HepG2 (cell line): ENCODE results near the gene ENG. TPM values are rescaled to one million over a fixed set of nuclear protein-coding genes. Genes with fewer than 3 reads are reported as not detected.

Source experiments
- ATF7 ChIP-seq, 2 experiments: fragments of 450-650 bp in 1 of 2; sonication (generic) in 1 of 2; formaldehyde crosslinking in 1 of 2; IDR thresholded peaks; 2 replicates each; pipeline versions ENCODE4 v1.4.0 to v1.6.1; 2016 to 2020; ENCODE audit warnings: antibody characterized with exemption in 1 of 2, mild to moderate bottlenecking in 1 of 2, missing genetic modification reagents in 1 of 2
- DDIT3 ChIP-seq: sonication (generic); formaldehyde crosslinking; IDR thresholded peaks from 2 replicates; pipeline ENCODE4 v1.4.0; 2020; ENCODE audit warnings: mild to moderate bottlenecking, missing genetic modification reagents
- ELK4 ChIP-seq: sonication (generic); formaldehyde crosslinking; IDR thresholded peaks from 2 replicates; pipeline ENCODE4 v1.9.0; 2021; ENCODE audit warnings: missing genetic modification reagents, borderline replicate concordance
- KDM6A ChIP-seq: IDR thresholded peaks from 2 replicates; pipeline ENCODE4 v1.6.1; 2016; ENCODE audit warnings: low read depth
- NCOA2 ChIP-seq: sonication (generic); formaldehyde crosslinking; IDR thresholded peaks from 2 replicates; pipeline ENCODE4 v1.8.0; 2022; ENCODE audit warnings: inconsistent platforms
- NCOA5 ChIP-seq: sonication (generic); formaldehyde crosslinking; IDR thresholded peaks from 2 replicates; pipeline ENCODE4 v1.4.0; 2020; ENCODE audit warnings: missing genetic modification reagents
- SOX5 ChIP-seq: IDR thresholded peaks from 2 replicates; pipeline ENCODE4 v1.6.1; 2016; ENCODE audit warnings: borderline replicate concordance
- TSC22D2 ChIP-seq: sonication (generic); formaldehyde crosslinking; IDR thresholded peaks from 2 replicates; pipeline ENCODE4 v1.5.1; 2020; ENCODE audit warnings: missing genetic modification reagents, mild to moderate bottlenecking, borderline replicate concordance
- ZNF180 ChIP-seq: sonication (generic); formaldehyde crosslinking; IDR thresholded peaks from 2 replicates; pipeline ENCODE4 v1.4.0; 2020; ENCODE audit warnings: low read depth, missing genetic modification reagents, borderline replicate concordance
- ZNF546 ChIP-seq: sonication (generic); formaldehyde crosslinking; conservative IDR thresholded peaks from 2 replicates; pipeline ENCODE4 v1.8.1; 2023; ENCODE audit warnings: mild to moderate bottlenecking, missing genetic modification reagents
- ZNF839 ChIP-seq: sonication (generic); formaldehyde crosslinking; IDR thresholded peaks from 2 replicates; pipeline ENCODE4 v1.4.0; 2020; ENCODE audit warnings: missing genetic modification reagents, mild to moderate bottlenecking, borderline replicate concordance
- polyA plus RNA-seq, 8 experiments: library from polyadenylated mRNA; depleted of rRNA in 3 of 8; stranded (reverse) in 7 of 8; unstranded in 1 of 8; fragments of >200 nt; fragmentation: Illumina TruSeq in 4 of 8; extraction: Trizol in 4 of 8; gene quantifications; 2 replicates each; pipeline versions ENCODE4 v1.2.1 to v1.2.3, GENCODE V29; 2011 to 2016; ENCODE audit warnings: low read depth in 4 of 8, missing spikeins in 1 of 8, mixed read lengths in 1 of 8; ENCODE audit not compliant: insufficient read depth in 1 of 8
- total RNA-seq, 5 experiments: library from RNA; depleted of rRNA; stranded (reverse); fragments of >200 nt; fragmentation: Illumina TruSeq; extraction: Trizol; gene quantifications; 2 replicates each; pipeline ENCODE4 v1.2.3, GENCODE V29; 2016; ENCODE audit warnings: low read depth in 1 of 5
- TF ChIP-seq, protein P1 (sequence below): sonication (generic); formaldehyde crosslinking; IDR thresholded peaks from one replicate; pipeline ENCODE4 v1.5.1; 2020; ENCODE audit warnings: mild to moderate bottlenecking, missing genetic modification reagents; ENCODE audit errors: not compliant biosample characterization
- TF ChIP-seq, protein P2 (sequence below): sonication (generic); formaldehyde crosslinking; IDR thresholded peaks from 2 replicates; pipeline ENCODE4 v1.4.0; 2020; ENCODE audit warnings: missing genetic modification reagents
- TF ChIP-seq, protein P3 (sequence below): sonication (generic); formaldehyde crosslinking; IDR thresholded peaks from 2 replicates; pipeline ENCODE4 v1.5.0; 2020; ENCODE audit warnings: mild to moderate bottlenecking, missing genetic modification reagents, moderate library complexity

ENG gene
- total and polyA plus RNA-seq, 2 of the 13 experiments (the other 11 are each of a cell fraction or from before 2014, with no cell fraction given) = 0.02 to 1.1 TPM

- TF ChIP-seq TSC22D2 (CRISPR knock-in tag) = no peak; the same call in 1 of the 2 replicates
- TF ChIP-seq NCOA5 (CRISPR knock-in tag) = 0 out of 2 replicates have a peak, but pooled peaks have one; percentile 66
- TF ChIP-seq, protein P1, sequence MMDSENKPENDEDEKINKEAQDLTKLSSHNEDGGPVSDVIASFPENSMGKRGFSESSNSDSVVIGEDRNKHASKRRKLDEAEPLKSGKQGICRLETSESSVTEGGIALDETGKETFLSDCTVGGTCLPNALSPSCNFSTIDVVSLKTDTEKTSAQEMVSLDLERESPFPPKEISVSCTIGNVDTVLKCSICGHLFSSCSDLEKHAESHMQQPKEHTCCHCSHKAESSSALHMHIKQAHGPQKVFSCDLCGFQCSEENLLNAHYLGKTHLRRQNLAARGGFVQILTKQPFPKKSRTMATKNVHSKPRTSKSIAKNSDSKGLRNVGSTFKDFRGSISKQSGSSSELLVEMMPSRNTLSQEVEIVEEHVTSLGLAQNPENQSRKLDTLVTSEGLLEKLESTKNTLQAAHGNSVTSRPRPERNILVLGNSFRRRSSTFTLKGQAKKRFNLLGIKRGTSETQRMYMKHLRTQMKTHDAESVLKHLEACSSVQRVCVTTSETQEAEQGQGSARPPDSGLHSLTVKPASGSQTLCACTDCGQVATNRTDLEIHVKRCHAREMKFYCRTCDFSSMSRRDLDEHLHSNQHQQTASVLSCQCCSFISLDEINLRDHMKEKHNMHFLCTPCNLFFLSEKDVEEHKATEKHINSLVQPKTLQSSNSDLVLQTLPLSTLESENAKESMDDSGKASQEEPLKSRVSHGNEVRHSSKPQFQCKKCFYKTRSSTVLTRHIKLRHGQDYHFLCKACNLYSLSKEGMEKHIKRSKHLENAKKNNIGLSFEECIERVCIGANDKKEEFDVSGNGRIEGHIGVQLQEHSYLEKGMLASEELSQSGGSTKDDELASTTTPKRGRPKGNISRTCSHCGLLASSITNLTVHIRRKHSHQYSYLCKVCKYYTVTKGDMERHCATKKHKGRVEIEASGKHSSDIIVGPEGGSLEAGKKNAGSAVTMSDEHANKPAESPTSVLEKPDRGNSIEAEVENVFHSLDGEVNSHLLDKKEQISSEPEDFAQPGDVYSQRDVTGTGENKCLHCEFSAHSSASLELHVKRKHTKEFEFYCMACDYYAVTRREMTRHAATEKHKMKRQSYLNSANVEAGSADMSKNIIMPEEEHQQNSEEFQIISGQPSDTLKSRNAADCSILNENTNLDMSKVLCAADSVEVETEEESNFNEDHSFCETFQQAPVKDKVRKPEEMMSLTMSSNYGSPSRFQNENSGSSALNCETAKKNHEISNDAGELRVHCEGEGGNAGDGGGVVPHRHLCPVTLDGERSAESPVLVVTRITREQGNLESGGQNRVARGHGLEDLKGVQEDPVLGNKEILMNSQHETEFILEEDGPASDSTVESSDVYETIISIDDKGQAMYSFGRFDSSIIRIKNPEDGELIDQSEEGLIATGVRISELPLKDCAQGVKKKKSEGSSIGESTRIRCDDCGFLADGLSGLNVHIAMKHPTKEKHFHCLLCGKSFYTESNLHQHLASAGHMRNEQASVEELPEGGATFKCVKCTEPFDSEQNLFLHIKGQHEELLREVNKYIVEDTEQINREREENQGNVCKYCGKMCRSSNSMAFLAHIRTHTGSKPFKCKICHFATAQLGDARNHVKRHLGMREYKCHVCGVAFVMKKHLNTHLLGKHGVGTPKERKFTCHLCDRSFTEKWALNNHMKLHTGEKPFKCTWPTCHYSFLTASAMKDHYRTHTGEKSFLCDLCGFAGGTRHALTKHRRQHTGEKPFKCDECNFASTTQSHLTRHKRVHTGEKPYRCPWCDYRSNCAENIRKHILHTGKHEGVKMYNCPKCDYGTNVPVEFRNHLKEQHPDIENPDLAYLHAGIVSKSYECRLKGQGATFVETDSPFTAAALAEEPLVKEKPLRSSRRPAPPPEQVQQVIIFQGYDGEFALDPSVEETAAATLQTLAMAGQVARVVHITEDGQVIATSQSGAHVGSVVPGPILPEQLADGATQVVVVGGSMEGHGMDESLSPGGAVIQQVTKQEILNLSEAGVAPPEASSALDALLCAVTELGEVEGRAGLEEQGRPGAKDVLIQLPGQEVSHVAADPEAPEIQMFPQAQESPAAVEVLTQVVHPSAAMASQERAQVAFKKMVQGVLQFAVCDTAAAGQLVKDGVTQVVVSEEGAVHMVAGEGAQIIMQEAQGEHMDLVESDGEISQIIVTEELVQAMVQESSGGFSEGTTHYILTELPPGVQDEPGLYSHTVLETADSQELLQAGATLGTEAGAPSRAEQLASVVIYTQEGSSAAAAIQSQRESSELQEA (CRISPR knock-in tag) = peak; percentile 84
- no peak for TF ChIP-seq ELK4 (CRISPR knock-in tag)
- TF ChIP-seq, protein P2, sequence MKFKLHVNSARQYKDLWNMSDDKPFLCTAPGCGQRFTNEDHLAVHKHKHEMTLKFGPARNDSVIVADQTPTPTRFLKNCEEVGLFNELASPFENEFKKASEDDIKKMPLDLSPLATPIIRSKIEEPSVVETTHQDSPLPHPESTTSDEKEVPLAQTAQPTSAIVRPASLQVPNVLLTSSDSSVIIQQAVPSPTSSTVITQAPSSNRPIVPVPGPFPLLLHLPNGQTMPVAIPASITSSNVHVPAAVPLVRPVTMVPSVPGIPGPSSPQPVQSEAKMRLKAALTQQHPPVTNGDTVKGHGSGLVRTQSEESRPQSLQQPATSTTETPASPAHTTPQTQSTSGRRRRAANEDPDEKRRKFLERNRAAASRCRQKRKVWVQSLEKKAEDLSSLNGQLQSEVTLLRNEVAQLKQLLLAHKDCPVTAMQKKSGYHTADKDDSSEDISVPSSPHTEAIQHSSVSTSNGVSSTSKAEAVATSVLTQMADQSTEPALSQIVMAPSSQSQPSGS = 0 out of 2 replicates have a peak, but pooled peaks have one; percentile 30
- no peak for TF ChIP-seq ATF7 (IDR thresholded peaks at IDR 0.05)
- TF ChIP-seq ATF7 (CRISPR knock-in tag; IDR thresholded peaks at IDR 0.05) = peak; percentile 64; the same call in 1 of the 2 replicates
- TF ChIP-seq, protein P3, sequence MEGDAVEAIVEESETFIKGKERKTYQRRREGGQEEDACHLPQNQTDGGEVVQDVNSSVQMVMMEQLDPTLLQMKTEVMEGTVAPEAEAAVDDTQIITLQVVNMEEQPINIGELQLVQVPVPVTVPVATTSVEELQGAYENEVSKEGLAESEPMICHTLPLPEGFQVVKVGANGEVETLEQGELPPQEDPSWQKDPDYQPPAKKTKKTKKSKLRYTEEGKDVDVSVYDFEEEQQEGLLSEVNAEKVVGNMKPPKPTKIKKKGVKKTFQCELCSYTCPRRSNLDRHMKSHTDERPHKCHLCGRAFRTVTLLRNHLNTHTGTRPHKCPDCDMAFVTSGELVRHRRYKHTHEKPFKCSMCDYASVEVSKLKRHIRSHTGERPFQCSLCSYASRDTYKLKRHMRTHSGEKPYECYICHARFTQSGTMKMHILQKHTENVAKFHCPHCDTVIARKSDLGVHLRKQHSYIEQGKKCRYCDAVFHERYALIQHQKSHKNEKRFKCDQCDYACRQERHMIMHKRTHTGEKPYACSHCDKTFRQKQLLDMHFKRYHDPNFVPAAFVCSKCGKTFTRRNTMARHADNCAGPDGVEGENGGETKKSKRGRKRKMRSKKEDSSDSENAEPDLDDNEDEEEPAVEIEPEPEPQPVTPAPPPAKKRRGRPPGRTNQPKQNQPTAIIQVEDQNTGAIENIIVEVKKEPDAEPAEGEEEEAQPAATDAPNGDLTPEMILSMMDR (CRISPR knock-in tag) = peak; percentile 24; the same call in 1 of the 2 replicates
- peak; percentile 73; the same call in 1 of the 2 replicates for TF ChIP-seq NCOA2 (CRISPR knock-in tag)
- no peak for TF ChIP-seq DDIT3 (CRISPR knock-in tag)
- peak; percentile 45; the same call in 1 of the 2 replicates for TF ChIP-seq ZNF839 (CRISPR knock-in tag)
- TF ChIP-seq ZNF546 = no peak
- peak; percentile 72 for TF ChIP-seq SOX5 (CRISPR knock-in tag)
- TF ChIP-seq KDM6A (CRISPR knock-in tag) = peak; percentile 62
- TF ChIP-seq ZNF180 = no peak
Observed at GRCh38 chr9:127903557-127904475, 49.4 kb upstream of the ENG start (continued).
